CD4-positive, alpha-beta memory T cell (primary cell): ENCODE measurements around the gene INHA. TPM values are rescaled to one million over a fixed set of nuclear protein-coding genes. Genes with fewer than 3 reads are reported as not detected.
A peak's percentile ranks its signal among the peaks of the same experiment; 100 is the strongest.

Source experiments
- CTCF ChIA-PET: fragments of 350-600 bp; sonication (Branson Sonifier 250); formaldehyde crosslinking; loops from one replicate; lab custom pipeline; 2021; ENCODE audit warnings: inconsistent platforms; ENCODE audit not compliant: partially characterized antibody; lab: Charles Lee
- POLR2A ChIA-PET: fragments of 350-600 bp; sonication (Branson Sonifier 250); formaldehyde crosslinking; loops from one replicate; lab custom pipeline; 2021; ENCODE audit not compliant: partially characterized antibody; lab: Charles Lee
- DNase-seq, 5 donors: peaks; one replicate each; pipeline versions ENCODE4 v3.0.0 to v3.0.0-alpha.2; 2020 to 2022; ENCODE audit warnings: mixed read lengths in 1 of 5
- H3K27ac ChIP-seq: one replicate; pipeline ENCODE4 v1.7.0; 2013; ENCODE audit warnings: low read depth, low read length
- H3K27me3 ChIP-seq: 2 replicates; pipeline ENCODE4 v1.7.0; 2013; ENCODE audit warnings: mild to moderate bottlenecking, low read length, moderate library complexity; ENCODE audit not compliant: insufficient read depth
- H3K36me3 ChIP-seq: 2 replicates; pipeline ENCODE4 v1.7.0; 2013; ENCODE audit warnings: mild to moderate bottlenecking, low read length, moderate library complexity; ENCODE audit not compliant: insufficient read depth
- H3K4me1 ChIP-seq: 2 replicates; pipeline ENCODE4 v1.7.0; 2013; ENCODE audit warnings: mild to moderate bottlenecking, low read length, moderate library complexity; ENCODE audit not compliant: insufficient read depth
- H3K4me3 ChIP-seq, 2 donors: one replicate each; pipeline ENCODE4 v1.7.0; 2013; ENCODE audit warnings: low read length in 2 of 2, mild to moderate bottlenecking in 1 of 2
- H3K9me3 ChIP-seq, 2 donors: one replicate each; pipeline ENCODE4 v1.7.0; 2013; ENCODE audit warnings: low read length in 2 of 2, control low read depth in 1 of 2; ENCODE audit not compliant: control insufficient read depth in 1 of 2
- H3K27ac Mint-ChIP-seq, 7 donors: one replicate each; pipeline ENCODE4 v1.8.0; 2020 to 2021; ENCODE audit warnings: mixed read lengths in 7 of 7, mild to moderate bottlenecking in 6 of 7, inconsistent platforms in 3 of 7, moderate library complexity in 3 of 7
- H3K27me3 Mint-ChIP-seq, 2 donors: one replicate each; pipeline ENCODE4 v1.8.0; 2020 to 2021; ENCODE audit warnings: mixed read lengths in 2 of 2
- H3K36me3 Mint-ChIP-seq, 2 donors: one replicate each; pipeline ENCODE4 v1.8.0; 2020 to 2021; ENCODE audit warnings: mixed read lengths in 2 of 2, inconsistent platforms in 1 of 2, mild to moderate bottlenecking in 1 of 2
- H3K4me1 Mint-ChIP-seq, 4 donors: one replicate each; pipeline ENCODE4 v1.8.0; 2020 to 2021; ENCODE audit warnings: mixed read lengths in 4 of 4, mild to moderate bottlenecking in 1 of 4
- H3K4me3 Mint-ChIP-seq, 8 donors: one replicate each; pipeline ENCODE4 v1.8.0; 2020 to 2021; ENCODE audit warnings: mixed read lengths in 8 of 8, mild to moderate bottlenecking in 7 of 8, moderate library complexity in 6 of 8, inconsistent platforms in 3 of 8
- H3K9me3 Mint-ChIP-seq, 8 donors: one replicate each; pipeline ENCODE4 v1.8.0; 2020 to 2021; ENCODE audit warnings: mixed read lengths in 8 of 8, mild to moderate bottlenecking in 5 of 8, inconsistent platforms in 3 of 8, moderate library complexity in 1 of 8
- intact Hi-C: fragments of 100-400 bp; cut with micrococcal nuclease; formaldehyde crosslinking; loops from one replicate; pipeline ENCODE4 v1.15.1; 2023
- polyA plus RNA-seq, 2 donors: library from polyadenylated mRNA; unstranded; fragments of 300-500 nt; fragmentation: Illumina TruSeq; gene quantifications; one replicate each; pipeline ENCODE4 v1.2.3, GENCODE V29; 2021
- total RNA-seq, 2 experiments: library from RNA; stranded (reverse); gene quantifications; one replicate each; pipeline ENCODE4 v1.2.3, GENCODE V29; 2021

The INHA gene
- total and polyA plus RNA-seq, 4 experiments from 2014 or later: not detected

DNA sequence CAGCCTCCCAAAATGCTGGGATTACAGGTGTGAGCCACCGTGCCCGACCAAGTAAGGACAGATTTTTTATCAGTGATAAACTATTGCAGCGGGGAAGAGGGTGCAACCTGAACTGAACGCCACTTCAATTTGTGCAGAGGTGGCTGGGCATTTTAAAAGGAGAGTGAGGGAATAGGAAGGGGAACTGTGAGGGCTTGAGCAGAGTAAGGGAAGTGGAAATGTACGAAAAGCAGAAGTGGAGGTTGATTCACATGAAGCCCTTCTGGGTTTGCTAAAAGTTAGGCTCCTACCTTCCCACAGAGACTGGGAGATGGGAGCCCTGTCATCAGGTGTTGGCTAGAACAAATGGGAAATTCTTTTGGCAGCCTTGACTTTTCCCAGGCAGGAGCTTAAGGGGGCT is 31.7 kb downstream of the INHA start:
- Mint-ChIP-seq H3K36me3 (peaks cover 55% of the 10 kb centered on the region in 2 donors), H3K4me1 (peaks cover 1 to 10% (median 5%) of the 10 kb centered on the region in 4 donors), H3K27me3 (no peaks in the 10 kb centered on the region), H3K4me3 (no peak overlapping the region), H3K27ac (peak overlapping the region in 1 of 7 donors; percentile 54), H3K9me3 (no peaks in the 10 kb centered on the region)
- Histone ChIP-seq H3K9me3 (no peaks in the 10 kb centered on the region), H3K27ac (no peak overlapping the region), H3K36me3 (peaks cover 29% of the 10 kb centered on the region), H3K4me1 (peaks cover 1% of the 10 kb centered on the region), H3K27me3 (no peaks in the 10 kb centered on the region), H3K4me3 (no peak overlapping the region)
- DNase-seq: no peak
- POLR2A ChIA-PET: no interaction called here
- CTCF ChIA-PET: interaction anchor here (1.1 kb wide), 1 partner anchor 63 kb away, joined by 3 read pairs; no protein-coding TSS in a partner anchor
- intact Hi-C loops: no loop called here

DNA sequence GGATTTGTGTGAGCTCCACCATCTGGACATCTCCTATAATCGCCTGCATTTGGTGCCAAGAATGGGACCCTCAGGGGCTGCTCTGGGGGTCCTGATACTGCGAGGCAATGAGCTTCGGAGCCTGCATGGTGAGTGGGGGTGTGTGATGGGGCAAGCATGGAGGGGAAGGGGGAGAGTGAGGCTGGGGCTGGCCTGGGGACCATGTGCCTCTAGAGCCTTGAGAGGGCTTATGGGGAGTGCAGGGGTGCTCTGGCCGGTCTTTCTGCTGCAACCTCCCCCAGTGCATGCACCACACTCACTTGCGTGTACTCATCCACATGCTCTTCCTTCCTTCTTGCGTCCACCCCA is 33.5 kb downstream of the INHA start:
- Mint-ChIP-seq H3K4me3 (no peak overlapping the region), H3K4me1 (peaks cover 0 to 3% (median 0%) of the 10 kb centered on the region in 4 donors), H3K27me3 (no peaks in the 10 kb centered on the region), H3K36me3 (peaks cover 62 to 64% of the 10 kb centered on the region in 2 donors), H3K27ac (no peak overlapping the region), H3K9me3 (no peaks in the 10 kb centered on the region)
- Histone ChIP-seq H3K27me3 (no peaks in the 10 kb centered on the region), H3K4me1 (no peaks in the 10 kb centered on the region), H3K9me3 (no peaks in the 10 kb centered on the region), H3K4me3 (no peak overlapping the region), H3K36me3 (peaks cover 29% of the 10 kb centered on the region), H3K27ac (no peak overlapping the region)
- POLR2A ChIA-PET: no interaction called here
- no peak for DNase-seq
- intact Hi-C loops: no loop called here
- CTCF ChIA-PET: no interaction called here

- Histone ChIP-seq H3K4me3 (no peak overlapping the region), H3K36me3 (peaks cover 23% of the 10 kb centered on the region), H3K9me3 (no peaks in the 10 kb centered on the region), H3K4me1 (peaks cover 6% of the 10 kb centered on the region), H3K27me3 (no peaks in the 10 kb centered on the region), H3K27ac (no peak overlapping the region)
- H3K27me3 Mint-ChIP-seq: no peaks in the 10 kb centered on the region
- intact Hi-C loops: no loop called here
- ChIA-PET POLR2A (interaction anchor here (0.6 kb wide), 1 partner anchor 702 kb away, joined by 3 read pairs; no protein-coding TSS in a partner anchor), CTCF (no interaction called here)
- no peak for DNase-seq
- H3K4me3 Mint-ChIP-seq: no peak overlapping the region
- no peaks in the 10 kb centered on the region for H3K9me3 Mint-ChIP-seq
- no peak overlapping the region for H3K27ac Mint-ChIP-seq
- peaks cover 53 to 58% of the 10 kb centered on the region in 2 donors for H3K36me3 Mint-ChIP-seq
- H3K4me1 Mint-ChIP-seq: peaks cover 8 to 14% (median 10%) of the 10 kb centered on the region in 4 donors
Observed at GRCh38 chr2:219607931-219608330, 35.8 kb downstream of the INHA start.

GRCh38 chr2:219608399-219608964 is 36.4 kb downstream of the INHA start:
- Histone ChIP-seq H3K4me3 (no peak overlapping the region), H3K9me3 (no peaks in the 10 kb centered on the region), H3K27ac (no peak overlapping the region), H3K27me3 (no peaks in the 10 kb centered on the region), H3K36me3 (peaks cover 23% of the 10 kb centered on the region), H3K4me1 (peaks cover 6% of the 10 kb centered on the region)
- Mint-ChIP-seq H3K9me3 (no peaks in the 10 kb centered on the region), H3K27me3 (no peaks in the 10 kb centered on the region), H3K36me3 (peaks cover 53 to 57% of the 10 kb centered on the region in 2 donors), H3K27ac (no peak overlapping the region), H3K4me3 (no peak overlapping the region), H3K4me1 (peaks cover 9 to 15% (median 11%) of the 10 kb centered on the region in 4 donors)
- intact Hi-C loops: no loop called here
- ChIA-PET CTCF (no interaction called here), POLR2A (interaction anchor here (0.6 kb wide), 1 partner anchor 702 kb away, joined by 3 read pairs; no protein-coding TSS in a partner anchor)
- no peak for DNase-seq

DNA sequence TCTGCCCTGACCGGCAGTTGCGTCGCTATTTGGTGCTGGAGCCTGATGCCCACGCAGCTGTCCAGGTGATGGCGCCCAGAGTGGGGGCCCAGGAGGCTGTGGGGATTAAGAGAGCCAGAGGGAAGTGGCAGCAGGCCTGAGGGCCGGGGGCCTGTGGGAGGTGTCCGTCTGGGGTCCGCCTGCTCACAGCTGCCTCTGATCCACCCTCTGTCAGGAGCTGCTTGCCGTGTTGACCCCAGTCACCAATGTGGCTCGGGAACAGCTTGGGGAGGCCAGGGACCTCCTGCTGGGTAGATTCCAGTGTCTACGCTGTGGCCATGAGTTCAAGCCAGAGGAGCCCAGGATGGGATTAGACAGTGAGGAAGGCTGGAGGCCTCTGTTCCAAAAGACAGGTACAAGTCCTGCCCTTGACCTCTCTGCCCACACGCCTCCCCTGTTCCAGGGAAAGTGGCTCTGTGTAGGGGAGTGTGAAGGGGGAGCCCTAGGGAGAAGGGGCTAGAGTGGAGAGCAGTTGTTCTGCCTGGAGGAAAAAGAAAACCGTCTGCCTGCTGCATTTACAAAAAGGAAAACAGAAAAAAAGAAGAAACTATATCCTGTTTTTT is 37.1 kb downstream of the INHA start:
- no peaks in the 10 kb centered on the region for H3K27me3 Mint-ChIP-seq
- POLR2A ChIA-PET: no interaction called here
- Histone ChIP-seq H3K27ac (no peak overlapping the region), H3K4me1 (peaks cover 6% of the 10 kb centered on the region), H3K27me3 (no peaks in the 10 kb centered on the region), H3K4me3 (no peak overlapping the region), H3K36me3 (peaks cover 23% of the 10 kb centered on the region), H3K9me3 (no peaks in the 10 kb centered on the region)
- CTCF ChIA-PET: no interaction called here
- peaks cover 50% of the 10 kb centered on the region in 2 donors for H3K36me3 Mint-ChIP-seq
- no peaks in the 10 kb centered on the region for H3K9me3 Mint-ChIP-seq
- no peak overlapping the region for H3K4me3 Mint-ChIP-seq
- intact Hi-C loops: no loop called here
- H3K27ac Mint-ChIP-seq: no peak overlapping the region
- no peak for DNase-seq
- H3K4me1 Mint-ChIP-seq: peaks cover 9 to 15% (median 11%) of the 10 kb centered on the region in 4 donors

DNA sequence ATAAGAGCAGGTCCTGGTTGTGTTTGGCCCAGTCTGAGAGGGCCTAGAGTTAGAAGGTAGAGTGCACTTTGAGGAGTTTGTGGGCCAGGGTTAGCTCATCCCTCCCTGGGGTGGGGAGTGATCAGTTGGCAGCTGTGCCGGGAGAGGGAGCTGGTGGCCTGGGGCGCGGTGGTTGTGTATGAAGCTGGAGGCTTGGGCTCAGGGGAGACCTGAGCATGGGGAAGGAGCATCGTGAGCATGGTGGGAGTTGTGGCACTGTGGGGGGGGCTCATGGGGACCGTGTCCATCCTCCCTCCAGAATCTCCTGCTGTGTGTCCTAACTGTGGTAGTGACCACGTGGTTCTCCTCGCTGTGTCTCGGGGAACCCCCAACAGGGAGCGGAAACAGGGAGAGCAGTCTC is 39.2 kb downstream of the INHA start:
- H3K36me3 ChIP-seq: peaks cover 12% of the 10 kb centered on the region
- H3K4me3 ChIP-seq: no peak overlapping the region
- intact Hi-C loops: no loop called here
- ChIA-PET POLR2A (no interaction called here), CTCF (interaction anchor here (1.0 kb wide), 1 partner anchor 11 kb away, joined by 3 read pairs; no protein-coding TSS in a partner anchor)
- H3K9me3 Mint-ChIP-seq: no peaks in the 10 kb centered on the region
- H3K4me3 Mint-ChIP-seq: no peak overlapping the region
- H3K27ac ChIP-seq: no peak overlapping the region
- H3K27ac Mint-ChIP-seq: no peak overlapping the region
- no peaks in the 10 kb centered on the region for H3K9me3 ChIP-seq
- H3K4me1 ChIP-seq: peaks cover 6% of the 10 kb centered on the region
- no peaks in the 10 kb centered on the region for H3K27me3 ChIP-seq
- H3K36me3 Mint-ChIP-seq: peaks cover 47 to 50% of the 10 kb centered on the region in 2 donors
- DNase-seq: no peak
- H3K4me1 Mint-ChIP-seq: peaks cover 9 to 16% (median 12%) of the 10 kb centered on the region in 4 donors
- H3K27me3 Mint-ChIP-seq: no peaks in the 10 kb centered on the region

- H3K4me1 ChIP-seq: peaks cover 6% of the 10 kb centered on the region
- Mint-ChIP-seq H3K27me3 (no peaks in the 10 kb centered on the region), H3K9me3 (no peaks in the 10 kb centered on the region), H3K4me3 (peak overlapping the region in 2 of 8 donors; percentile 1 to 48), H3K4me1 (peaks cover 9 to 16% (median 12%) of the 10 kb centered on the region in 4 donors), H3K27ac (peak overlapping the region in 4 of 7 donors; percentile 2 to 46 (median 4)), H3K36me3 (peaks cover 40 to 43% of the 10 kb centered on the region in 2 donors)
- intact Hi-C loops: no loop called here
- H3K36me3 ChIP-seq: peaks cover 7% of the 10 kb centered on the region
- H3K9me3 ChIP-seq: no peaks in the 10 kb centered on the region
- DNase-seq: no peak
- no peaks in the 10 kb centered on the region for H3K27me3 ChIP-seq
- ChIA-PET POLR2A (no interaction called here), CTCF (no interaction called here)
- no peak overlapping the region for H3K27ac ChIP-seq
- H3K4me3 ChIP-seq: no peak overlapping the region
Observed at GRCh38 chr2:219611866-219612576, 39.9 kb downstream of the INHA start.
